Measurements from ENCODE around the gene ZNF543. TPM values are rescaled to one million over a fixed set of nuclear protein-coding genes. Genes with fewer than 3 reads are reported as not detected.

The ZNF543 gene
- total RNA-seq, 3 donors from 2014 or later, result 6.7 to 14.8 (median 8.5) TPM

DNA sequence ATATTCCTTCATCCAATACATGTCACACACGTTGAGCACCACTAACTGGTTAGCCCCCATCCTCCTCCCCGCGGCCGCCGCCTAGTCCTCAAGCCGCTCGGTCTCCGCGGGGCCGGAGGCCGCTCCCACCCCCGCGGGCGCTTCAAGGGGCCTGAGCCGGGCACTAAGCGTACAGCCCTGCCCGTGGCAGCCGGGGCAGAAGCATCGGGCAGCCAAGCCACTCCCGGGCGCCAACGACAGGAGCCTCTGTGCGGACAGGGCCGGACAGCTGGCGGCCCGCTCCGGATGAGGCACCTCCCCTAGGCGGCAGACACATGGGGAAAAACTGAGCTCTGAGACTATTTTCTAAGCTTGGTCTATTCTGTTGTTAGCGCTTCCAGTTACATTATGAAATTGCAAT is 2.8 kb upstream of the ZNF543 start:
- intact Hi-C loops (cut with DNase I; ENCODE audit: low total_unique reads), result no loop called here
- Histone ChIP-seq H3K36me3 (no peaks in the 10 kb centered on the region), H3K27ac (no peak overlapping the region), H3K27me3 (no peaks in the 10 kb centered on the region), H3K4me3 (peak overlapping the region in 1 of 3 donors; percentile 31), H3K9me3 (peaks cover 0 to 2% of the 10 kb centered on the region in 2 donors), H3K4me1 (peaks cover 0 to 7% of the 10 kb centered on the region in 2 donors)
- no peak for DNase-seq (ENCODE audit: low spot score in 2 of 2)
- TF ChIP-seq, protein P1, sequence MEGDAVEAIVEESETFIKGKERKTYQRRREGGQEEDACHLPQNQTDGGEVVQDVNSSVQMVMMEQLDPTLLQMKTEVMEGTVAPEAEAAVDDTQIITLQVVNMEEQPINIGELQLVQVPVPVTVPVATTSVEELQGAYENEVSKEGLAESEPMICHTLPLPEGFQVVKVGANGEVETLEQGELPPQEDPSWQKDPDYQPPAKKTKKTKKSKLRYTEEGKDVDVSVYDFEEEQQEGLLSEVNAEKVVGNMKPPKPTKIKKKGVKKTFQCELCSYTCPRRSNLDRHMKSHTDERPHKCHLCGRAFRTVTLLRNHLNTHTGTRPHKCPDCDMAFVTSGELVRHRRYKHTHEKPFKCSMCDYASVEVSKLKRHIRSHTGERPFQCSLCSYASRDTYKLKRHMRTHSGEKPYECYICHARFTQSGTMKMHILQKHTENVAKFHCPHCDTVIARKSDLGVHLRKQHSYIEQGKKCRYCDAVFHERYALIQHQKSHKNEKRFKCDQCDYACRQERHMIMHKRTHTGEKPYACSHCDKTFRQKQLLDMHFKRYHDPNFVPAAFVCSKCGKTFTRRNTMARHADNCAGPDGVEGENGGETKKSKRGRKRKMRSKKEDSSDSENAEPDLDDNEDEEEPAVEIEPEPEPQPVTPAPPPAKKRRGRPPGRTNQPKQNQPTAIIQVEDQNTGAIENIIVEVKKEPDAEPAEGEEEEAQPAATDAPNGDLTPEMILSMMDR (IDR thresholded peaks at IDR 0.05), result no peak
- TF ChIP-seq POLR2AphosphoS5 (IDR thresholded peaks at IDR 0.05) (no peak), POLR2A (IDR thresholded peaks at IDR 0.05) (no peak)

DNA sequence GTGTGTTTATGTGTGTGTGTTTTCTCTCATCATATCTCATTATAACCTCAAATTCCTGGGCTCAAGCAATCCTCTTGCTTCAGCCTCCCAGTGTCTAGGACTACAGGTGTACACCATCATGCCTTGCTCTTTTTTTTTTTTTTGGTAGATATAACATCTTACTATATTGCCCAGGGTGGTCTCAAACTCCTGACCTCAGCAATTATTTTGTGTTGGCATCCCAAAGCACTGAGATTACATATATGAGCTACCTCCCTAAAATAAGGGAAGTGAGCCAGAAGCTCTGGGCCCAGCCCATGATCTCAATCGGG is 448 bp upstream of the ZNF543 start:
- peak overlapping the region; percentile 92 to 93 for H3K27ac ChIP-seq
- H3K36me3 ChIP-seq, result peaks cover 12% of the 10 kb centered on the region
- peak overlapping the region; percentile 82 to 89 (median 86) for H3K4me3 ChIP-seq
- no peak for TF ChIP-seq POLR2AphosphoS5 (IDR thresholded peaks at IDR 0.05)
- TF ChIP-seq POLR2A (IDR thresholded peaks at IDR 0.05), result no peak
- TF ChIP-seq, protein P1 (IDR thresholded peaks at IDR 0.05), result no peak
- H3K4me1 ChIP-seq, result peaks cover 0 to 7% of the 10 kb centered on the region in 2 donors
- H3K9me3 ChIP-seq, result peaks cover 3 to 18% of the 10 kb centered on the region in 2 donors
- intact Hi-C loops (cut with DNase I; ENCODE audit: low total_unique reads), result no loop called here
- H3K27me3 ChIP-seq, result no peaks in the 10 kb centered on the region
- DNase-seq (ENCODE audit: low spot score in 2 of 2), result no peak

DNA sequence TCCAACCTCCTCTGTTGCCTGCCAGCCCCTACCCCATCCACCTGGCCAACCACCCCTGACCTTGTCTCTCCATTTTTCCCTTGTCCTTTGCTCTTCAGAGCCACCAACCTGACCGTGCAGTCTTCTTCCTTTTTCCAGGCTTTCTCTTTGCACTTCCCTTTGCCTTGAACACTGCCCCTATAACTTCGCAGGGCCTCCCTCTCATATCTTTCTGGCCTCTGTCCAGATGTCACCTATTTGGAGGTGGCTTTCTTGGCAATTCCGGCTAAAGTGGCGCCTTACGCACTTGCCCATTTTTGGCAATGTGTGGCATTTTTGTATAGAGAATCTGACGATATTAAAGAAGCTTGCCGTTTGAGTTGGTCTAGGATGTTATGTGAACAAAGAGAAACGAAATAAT is 844 bp downstream of the ZNF543 start:
- Histone ChIP-seq H3K36me3 (peaks cover 16% of the 10 kb centered on the region), H3K9me3 (peaks cover 15 to 30% of the 10 kb centered on the region in 2 donors), H3K4me1 (peaks cover 0 to 7% of the 10 kb centered on the region in 2 donors), H3K4me3 (peak overlapping the region; percentile 82 to 89 (median 86)), H3K27ac (peak overlapping the region in 1 of 2 donors; percentile 93), H3K27me3 (no peaks in the 10 kb centered on the region)
- no peak for TF ChIP-seq POLR2A (IDR thresholded peaks at IDR 0.05)
- TF ChIP-seq, protein P1 (IDR thresholded peaks at IDR 0.05), result peak in 1 of 3 donors; percentile 2
- no peak for TF ChIP-seq POLR2AphosphoS5 (IDR thresholded peaks at IDR 0.05)
- no peak for DNase-seq (ENCODE audit: low spot score in 2 of 2)
- intact Hi-C loops (cut with DNase I; ENCODE audit: low total_unique reads), result no loop called here

DNA sequence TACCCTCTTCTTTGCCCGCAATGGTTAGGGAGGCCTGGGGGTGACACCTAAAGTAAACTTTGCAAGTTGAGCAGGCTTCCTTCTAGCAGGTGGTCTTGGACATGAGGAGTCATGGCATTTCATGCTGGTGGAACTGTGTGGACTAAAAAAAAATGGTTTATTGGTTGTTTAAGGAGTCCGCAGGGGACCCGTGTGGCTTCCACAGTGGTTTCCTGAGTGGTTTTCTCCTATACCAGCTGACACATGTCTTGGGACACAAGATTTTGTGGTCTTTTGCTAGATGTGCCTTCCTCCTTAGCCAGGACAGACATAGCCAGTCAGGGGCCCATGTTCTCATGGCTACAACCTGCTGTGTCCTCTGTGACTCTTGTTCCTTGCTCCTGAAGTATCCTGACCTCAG is 1.5 kb downstream of the ZNF543 start:
- no peak for DNase-seq (ENCODE audit: low spot score in 2 of 2)
- Histone ChIP-seq H3K4me3 (peak overlapping the region in 2 of 3 donors; percentile 86 to 89), H3K27me3 (no peaks in the 10 kb centered on the region), H3K9me3 (peaks cover 15 to 37% of the 10 kb centered on the region in 2 donors), H3K27ac (no peak overlapping the region), H3K36me3 (peaks cover 16% of the 10 kb centered on the region), H3K4me1 (peaks cover 0 to 7% of the 10 kb centered on the region in 2 donors)
- TF ChIP-seq POLR2A (IDR thresholded peaks at IDR 0.05) (no peak), POLR2AphosphoS5 (IDR thresholded peaks at IDR 0.05) (no peak)
- TF ChIP-seq, protein P1 (IDR thresholded peaks at IDR 0.05), result no peak
- intact Hi-C loops (cut with DNase I; ENCODE audit: low total_unique reads), result no loop called here

DNA sequence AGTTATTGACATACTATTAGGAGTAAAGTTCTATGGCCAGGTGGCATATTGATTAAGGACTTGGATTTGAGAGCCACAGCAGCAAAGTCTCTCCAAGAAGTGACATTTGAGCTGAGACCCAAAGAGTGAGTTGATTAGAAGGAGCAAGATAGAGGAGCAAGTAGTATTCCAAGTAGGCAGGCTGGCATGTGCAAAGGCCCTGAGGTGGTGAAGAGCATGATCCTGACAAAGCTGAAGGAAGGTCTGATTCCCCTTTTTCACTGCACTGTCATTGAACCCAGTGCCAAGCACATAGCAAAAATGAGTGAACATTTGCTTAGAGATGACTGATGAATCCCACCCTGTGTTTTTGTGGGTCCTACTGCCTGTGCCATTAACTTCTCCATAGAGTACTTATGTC is 4.7 kb downstream of the ZNF543 start:
- intact Hi-C loops (cut with DNase I; ENCODE audit: low total_unique reads), result no loop called here
- no peak overlapping the region for H3K27ac ChIP-seq
- no peak for DNase-seq (ENCODE audit: low spot score in 2 of 2)
- no peaks in the 10 kb centered on the region for H3K27me3 ChIP-seq
- H3K4me3 ChIP-seq, result no peak overlapping the region
- TF ChIP-seq, protein P1 (IDR thresholded peaks at IDR 0.05), result no peak
- TF ChIP-seq POLR2AphosphoS5 (IDR thresholded peaks at IDR 0.05) (no peak), POLR2A (IDR thresholded peaks at IDR 0.05) (no peak)
- peaks cover 0 to 7% of the 10 kb centered on the region in 2 donors for H3K4me1 ChIP-seq
- H3K9me3 ChIP-seq, result peaks cover 45 to 66% of the 10 kb centered on the region in 2 donors
- H3K36me3 ChIP-seq, result peaks cover 37% of the 10 kb centered on the region

Measured in breast epithelium (tissue), 4 donors.